ENCODE results near the gene GPC6. TPM values are rescaled to one million over a fixed set of nuclear protein-coding genes. Genes with fewer than 3 reads are reported as not detected.
A peak's percentile ranks its signal among the peaks of the same experiment; 100 is the strongest.

Gene GPC6
- total RNA-seq, 1 donor from 2014 or later, result 42.9 TPM

DNA sequence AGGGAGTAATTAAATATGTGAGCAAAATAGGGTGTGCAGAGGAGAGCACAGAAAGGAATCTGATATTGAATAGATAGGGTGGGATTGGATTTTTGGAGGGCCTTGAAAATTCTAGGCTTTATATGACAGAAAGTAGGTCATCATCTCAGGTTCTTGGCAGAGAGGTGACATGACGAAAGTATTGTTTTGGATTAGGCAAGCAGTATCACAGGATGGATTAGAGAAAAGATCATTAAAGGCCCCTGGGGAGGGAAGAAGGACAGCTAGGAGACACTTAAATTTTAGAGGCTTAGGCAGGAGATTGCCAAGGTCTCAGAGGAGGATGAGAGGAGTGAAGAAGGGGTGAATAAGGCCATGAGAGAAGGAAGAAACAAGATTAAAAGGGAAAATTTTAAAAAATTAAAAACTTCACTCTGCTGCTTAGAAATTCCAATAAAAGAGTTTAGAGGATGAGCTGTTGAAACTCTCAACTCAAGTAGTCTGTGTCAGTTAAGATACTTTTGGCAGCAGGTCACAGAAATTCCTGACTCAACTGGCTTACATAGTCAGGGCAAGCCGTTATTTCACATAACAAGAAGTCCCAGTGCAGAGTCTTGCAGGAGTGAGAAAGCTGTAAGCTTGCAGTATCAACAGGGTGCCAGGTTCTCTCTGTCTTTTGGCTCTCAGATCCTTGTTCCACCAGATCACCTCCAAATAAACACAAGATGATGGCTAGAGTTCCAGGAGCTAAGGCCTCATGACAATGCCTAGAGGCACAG lies 8.8 kb downstream of the GPC6 start:
- Histone ChIP-seq H3K79me2 (ENCODE audit: low read depth) (peaks cover 57% of the 10 kb centered on the region), H4K20me1 (ENCODE audit: low read depth) (no peaks in the 10 kb centered on the region), H3K4me2 (no peak overlapping the region), H3K27ac (no peak overlapping the region), H3K4me3 (no peak overlapping the region), H3K4me1 (peaks cover 18% of the 10 kb centered on the region), H3K9ac (no peak overlapping the region), H3K27me3 (no peaks in the 10 kb centered on the region), H2AFZ (replicated peaks) (no peak overlapping the region), H3K9me3 (ENCODE audit: low read depth) (peaks cover 5% of the 10 kb centered on the region), H3K36me3 (no peaks in the 10 kb centered on the region), H3F3A (ENCODE audit: low read depth) (peaks cover 3% of the 10 kb centered on the region)
- peaks cover 25% of the 10 kb centered on the region for H3K4me1 Mint-ChIP-seq
- TF ChIP-seq, protein P1, sequence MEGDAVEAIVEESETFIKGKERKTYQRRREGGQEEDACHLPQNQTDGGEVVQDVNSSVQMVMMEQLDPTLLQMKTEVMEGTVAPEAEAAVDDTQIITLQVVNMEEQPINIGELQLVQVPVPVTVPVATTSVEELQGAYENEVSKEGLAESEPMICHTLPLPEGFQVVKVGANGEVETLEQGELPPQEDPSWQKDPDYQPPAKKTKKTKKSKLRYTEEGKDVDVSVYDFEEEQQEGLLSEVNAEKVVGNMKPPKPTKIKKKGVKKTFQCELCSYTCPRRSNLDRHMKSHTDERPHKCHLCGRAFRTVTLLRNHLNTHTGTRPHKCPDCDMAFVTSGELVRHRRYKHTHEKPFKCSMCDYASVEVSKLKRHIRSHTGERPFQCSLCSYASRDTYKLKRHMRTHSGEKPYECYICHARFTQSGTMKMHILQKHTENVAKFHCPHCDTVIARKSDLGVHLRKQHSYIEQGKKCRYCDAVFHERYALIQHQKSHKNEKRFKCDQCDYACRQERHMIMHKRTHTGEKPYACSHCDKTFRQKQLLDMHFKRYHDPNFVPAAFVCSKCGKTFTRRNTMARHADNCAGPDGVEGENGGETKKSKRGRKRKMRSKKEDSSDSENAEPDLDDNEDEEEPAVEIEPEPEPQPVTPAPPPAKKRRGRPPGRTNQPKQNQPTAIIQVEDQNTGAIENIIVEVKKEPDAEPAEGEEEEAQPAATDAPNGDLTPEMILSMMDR (IDR thresholded peaks at IDR 0.05), result no peak
- TF ChIP-seq EZH2 (IDR thresholded peaks at IDR 0.05) (no peak), EZH2phosphoT487 (IDR thresholded peaks at IDR 0.05) (no peak)
- no peak for DNase-seq (ENCODE audit: low spot score)
- peaks cover 43% of the 10 kb centered on the region for H3K36me3 Mint-ChIP-seq
- H3K9me3 Mint-ChIP-seq, result peaks cover 52% of the 10 kb centered on the region
- H3K27ac Mint-ChIP-seq, result no peak overlapping the region
- no peak overlapping the region for H3K4me3 Mint-ChIP-seq
- peaks cover 2% of the 10 kb centered on the region for H3K27me3 Mint-ChIP-seq (ENCODE audit: insufficient read depth, low read depth)

DNA sequence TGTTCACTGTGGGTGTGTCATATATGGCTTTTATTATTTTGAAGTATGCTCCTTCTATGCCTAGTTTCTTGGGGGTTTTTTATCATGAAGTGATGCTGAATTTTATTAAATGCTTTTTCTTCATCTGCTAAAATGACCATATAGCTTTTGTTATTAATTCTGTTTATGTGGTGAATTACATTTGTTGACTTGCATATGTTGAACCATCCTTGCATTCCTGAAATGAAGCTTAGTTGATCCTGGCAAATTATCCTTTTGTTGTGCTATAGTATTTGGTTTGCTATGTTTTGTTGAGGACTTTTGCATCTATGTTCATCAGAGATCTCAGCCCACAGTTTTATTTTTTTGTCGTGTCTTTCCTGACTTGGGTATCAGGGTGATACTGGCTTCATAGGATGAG lies 12.1 kb downstream of the GPC6 start:
- Histone ChIP-seq H3K36me3 (no peaks in the 10 kb centered on the region), H3K9ac (no peak overlapping the region), H3K27me3 (no peaks in the 10 kb centered on the region), H3F3A (ENCODE audit: low read depth) (no peaks in the 10 kb centered on the region), H4K20me1 (ENCODE audit: low read depth) (no peaks in the 10 kb centered on the region), H3K79me2 (ENCODE audit: low read depth) (peaks cover 48% of the 10 kb centered on the region), H3K4me2 (no peak overlapping the region), H3K9me3 (ENCODE audit: low read depth) (peaks cover 5% of the 10 kb centered on the region), H2AFZ (replicated peaks) (no peak overlapping the region), H3K4me3 (no peak overlapping the region), H3K27ac (no peak overlapping the region), H3K4me1 (peaks cover 13% of the 10 kb centered on the region)
- no peak overlapping the region for H3K4me3 Mint-ChIP-seq
- H3K36me3 Mint-ChIP-seq, result peaks cover 52% of the 10 kb centered on the region
- H3K27me3 Mint-ChIP-seq (ENCODE audit: insufficient read depth, low read depth), result peaks cover 6% of the 10 kb centered on the region
- H3K4me1 Mint-ChIP-seq, result peaks cover 15% of the 10 kb centered on the region
- TF ChIP-seq EZH2 (IDR thresholded peaks at IDR 0.05), result no peak
- no peak for TF ChIP-seq EZH2phosphoT487 (IDR thresholded peaks at IDR 0.05)
- TF ChIP-seq, protein P1 (IDR thresholded peaks at IDR 0.05), result no peak
- no peak for DNase-seq (ENCODE audit: low spot score)
- peaks cover 63% of the 10 kb centered on the region for H3K9me3 Mint-ChIP-seq
- H3K27ac Mint-ChIP-seq, result no peak overlapping the region

DNA sequence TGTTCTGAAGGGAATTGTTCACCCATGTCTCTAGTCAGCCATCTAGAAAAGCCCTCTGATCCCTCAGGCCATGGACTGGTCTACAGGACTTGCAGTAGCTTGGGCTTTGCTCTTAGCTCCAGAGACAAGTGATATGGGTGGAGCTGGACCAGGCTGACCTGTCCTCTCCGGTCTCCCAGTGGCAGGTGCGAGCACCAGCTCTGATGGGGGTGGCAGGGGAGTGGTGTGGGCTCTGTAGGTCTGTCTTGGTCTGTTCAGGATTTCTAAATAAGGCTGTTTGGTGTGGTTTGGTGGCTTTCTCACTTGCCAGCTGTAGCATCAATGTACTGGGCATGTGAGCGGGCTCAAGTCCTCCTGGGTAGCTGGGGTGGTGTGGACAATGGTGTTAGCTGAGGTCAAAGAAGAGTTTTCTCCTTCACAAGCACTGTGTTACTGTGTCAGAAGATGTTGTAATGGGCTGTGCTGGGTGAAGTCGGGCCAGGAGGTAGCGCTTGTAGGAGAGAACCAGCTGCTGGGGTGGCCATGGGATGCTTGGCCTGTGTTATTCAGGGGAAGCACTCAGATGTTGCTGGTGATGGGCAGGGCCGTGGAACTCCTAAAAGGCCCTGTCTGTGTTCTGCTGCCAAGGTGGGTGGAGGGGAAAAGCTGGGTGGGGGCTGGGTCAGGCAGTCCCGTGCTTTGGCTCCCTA lies 16.9 kb downstream of the GPC6 start:
- H3K79me2 ChIP-seq (ENCODE audit: low read depth), result peaks cover 62% of the 10 kb centered on the region

More for the DNA sequence above, 16.9 kb downstream of the GPC6 start:
- Mint-ChIP-seq H3K27ac (peak overlapping the region; percentile 98), H3K4me3 (peak overlapping the region; percentile 84), H3K4me1 (peaks cover 33% of the 10 kb centered on the region), H3K36me3 (peaks cover 25% of the 10 kb centered on the region), H3K27me3 (ENCODE audit: insufficient read depth, low read depth) (peaks cover 4% of the 10 kb centered on the region), H3K9me3 (peaks cover 32% of the 10 kb centered on the region)
- peaks cover 5% of the 10 kb centered on the region for H3K9me3 ChIP-seq (ENCODE audit: low read depth)
- H4K20me1 ChIP-seq (ENCODE audit: low read depth), result peaks cover 2% of the 10 kb centered on the region
- H3K36me3 ChIP-seq, result no peaks in the 10 kb centered on the region
- H3K4me3 ChIP-seq, result no peak overlapping the region
- H3F3A ChIP-seq (ENCODE audit: low read depth), result peaks cover 19% of the 10 kb centered on the region
- no peaks in the 10 kb centered on the region for H3K27me3 ChIP-seq
- no peak overlapping the region for H3K27ac ChIP-seq
- TF ChIP-seq EZH2phosphoT487 (IDR thresholded peaks at IDR 0.05) (no peak), EZH2 (IDR thresholded peaks at IDR 0.05) (no peak)
- TF ChIP-seq, protein P1 (IDR thresholded peaks at IDR 0.05), result no peak
- peaks cover 37% of the 10 kb centered on the region for H3K4me1 ChIP-seq
- DNase-seq (ENCODE audit: low spot score), result no peak
- H3K4me2 ChIP-seq, result peak overlapping the region; percentile 65
- no peak overlapping the region for H3K9ac ChIP-seq
- no peak overlapping the region for H2AFZ ChIP-seq (replicated peaks)

Measured in neural progenitor cell (in vitro differentiated cells).